ENCODE results near the gene HEATR9. TPM values are rescaled to one million over a fixed set of nuclear protein-coding genes. Genes with fewer than 3 reads are reported as not detected.

HEATR9 gene
- total RNA-seq, 1 donor from 2014 or later, result not detected

GRCh38 chr17:35870906-35871819, 2.5 kb upstream of the HEATR9 start:
- DNase-seq (no peak), ATAC-seq (ENCODE audit: poor library complexity) (no peak)
- intact Hi-C loops (cut with DNase I), result no loop called here

- DNase-seq (no peak), ATAC-seq (ENCODE audit: poor library complexity) (no peak)
- intact Hi-C loops (cut with DNase I), result no loop called here
Observed at GRCh38 chr17:35867574-35867973, 1.1 kb downstream of the HEATR9 start.

GRCh38 chr17:35866341-35866950, 2.2 kb downstream of the HEATR9 start:
- intact Hi-C loops (cut with DNase I), result no loop called here
- no peak for ATAC-seq (ENCODE audit: poor library complexity)
- DNase-seq, result no peak

DNA sequence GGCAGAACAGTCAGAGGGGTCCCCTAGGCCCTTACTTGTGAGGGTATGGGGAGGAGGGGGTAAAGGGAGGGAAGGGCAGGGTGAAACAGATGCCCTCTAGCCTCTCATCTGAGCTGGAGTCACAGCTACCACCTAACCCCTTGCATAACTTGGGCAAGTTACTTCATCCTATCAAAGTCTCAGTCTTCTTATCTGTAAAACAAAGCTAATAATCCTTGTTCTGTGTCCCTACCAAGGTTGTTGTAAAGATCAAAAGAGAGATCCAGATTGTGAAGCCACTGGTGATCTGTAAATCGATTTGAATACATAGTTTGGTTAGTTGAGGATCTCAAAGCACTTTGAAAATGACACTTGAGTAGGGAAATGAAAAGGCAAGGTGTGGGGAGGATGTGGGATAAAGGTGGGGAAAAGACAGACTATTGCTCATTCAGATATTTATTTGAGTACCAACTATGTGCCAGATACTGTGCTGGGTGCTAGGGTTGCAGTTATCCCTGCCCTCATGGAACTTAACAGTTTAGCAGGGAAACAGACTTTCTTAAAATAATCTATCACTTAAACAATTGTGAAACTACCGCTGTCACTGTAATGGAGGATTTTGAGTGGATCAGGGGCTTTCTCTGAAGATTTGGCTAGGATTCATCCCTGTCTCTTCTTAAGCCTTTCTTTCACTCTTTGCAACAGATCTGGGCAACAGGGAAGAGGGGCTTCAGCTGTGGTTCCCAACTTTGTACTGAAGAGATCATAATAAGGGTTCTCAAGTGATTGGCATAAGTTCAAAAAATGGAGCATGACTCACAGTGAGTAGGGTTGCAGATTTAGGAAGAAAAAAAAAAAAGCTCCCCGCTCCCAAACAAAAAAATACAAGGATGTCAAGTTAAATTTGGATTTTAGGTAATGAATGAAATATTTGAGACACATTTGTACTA, 3.0 kb downstream of the HEATR9 start:
- ATAC-seq (ENCODE audit: poor library complexity) (no peak), DNase-seq (no peak)
- intact Hi-C loops (cut with DNase I), result no loop called here

- intact Hi-C loops (cut with DNase I), result no loop called here
- no peak for DNase-seq
- no peak for ATAC-seq (ENCODE audit: poor library complexity)
Observed at GRCh38 chr17:35864853-35865252, 3.8 kb downstream of the HEATR9 start.

- no peak for ATAC-seq (ENCODE audit: poor library complexity)
- intact Hi-C loops (cut with DNase I), result no loop called here
- DNase-seq, result no peak
Observed at GRCh38 chr17:35856603-35857002, 12.1 kb downstream of the HEATR9 start.

GRCh38 chr17:35855965-35856364, 12.7 kb downstream of the HEATR9 start:
- no peak for DNase-seq
- intact Hi-C loops (cut with DNase I), result no loop called here
- no peak for ATAC-seq (ENCODE audit: poor library complexity)

GRCh38 chr17:35849469-35850348, 19.0 kb downstream of the HEATR9 start:
- ATAC-seq (ENCODE audit: poor library complexity) (peak; percentile 40), DNase-seq (no peak)
- intact Hi-C loops (cut with DNase I), result no loop called here

DNA sequence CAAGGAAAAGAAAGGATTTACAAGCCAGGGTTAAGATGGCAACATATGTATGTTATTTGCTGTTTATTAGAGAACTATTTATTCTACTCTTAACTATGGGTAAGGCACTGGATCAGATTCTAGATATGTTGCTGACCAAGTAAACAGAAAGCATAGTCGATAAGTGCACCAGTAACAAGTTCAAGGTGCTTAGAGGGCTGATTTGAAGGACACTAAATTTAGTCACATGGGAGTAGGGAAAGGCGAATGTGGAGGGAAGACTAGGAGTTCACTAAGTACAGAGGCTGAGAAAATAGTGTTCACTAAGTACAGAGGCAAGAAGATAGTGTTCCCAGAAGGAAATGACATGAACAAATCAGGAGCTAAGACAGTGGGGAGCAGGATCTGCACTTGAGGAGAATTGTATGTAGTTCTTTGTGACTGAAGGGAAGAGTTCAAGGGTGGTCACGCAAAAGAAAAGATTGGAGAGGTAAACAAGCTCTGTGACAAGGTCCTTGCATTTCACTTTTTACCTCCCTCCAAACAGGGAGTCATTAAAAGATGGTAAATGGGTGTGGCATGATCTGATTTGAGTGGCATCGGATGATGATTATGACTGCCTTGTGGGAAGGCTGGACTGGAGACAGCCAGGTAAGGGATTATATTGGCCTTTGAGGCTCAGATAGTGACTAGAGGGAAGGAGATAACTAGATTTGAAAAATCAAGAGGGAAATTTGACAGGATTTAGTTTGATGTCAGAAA, 20.9 kb downstream of the HEATR9 start:
- ATAC-seq (ENCODE audit: poor library complexity) (peak; percentile 40), DNase-seq (no peak)
- intact Hi-C loops (cut with DNase I), result no loop called here

DNA sequence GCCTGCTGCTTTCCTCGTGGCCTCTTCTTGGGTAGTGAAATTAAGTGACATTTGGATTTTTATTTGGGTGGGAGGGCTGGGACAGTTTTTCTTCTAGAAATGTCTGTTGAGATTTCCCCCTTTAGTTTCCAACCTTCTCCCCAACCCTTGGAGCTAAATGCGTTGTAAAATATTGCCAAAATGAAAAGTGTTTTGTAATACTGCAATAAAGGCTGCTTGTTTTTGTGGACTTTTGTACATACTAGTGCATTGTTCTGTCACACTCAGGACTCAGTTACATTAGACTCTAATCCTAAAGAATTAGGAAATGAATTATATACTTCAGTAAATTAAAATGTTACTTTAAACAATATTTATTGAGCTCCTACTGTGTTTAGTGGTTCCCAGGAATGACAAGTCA, 21.7 kb downstream of the HEATR9 start:
- intact Hi-C loops (cut with DNase I), result no loop called here
- no peak for ATAC-seq (ENCODE audit: poor library complexity)

DNA sequence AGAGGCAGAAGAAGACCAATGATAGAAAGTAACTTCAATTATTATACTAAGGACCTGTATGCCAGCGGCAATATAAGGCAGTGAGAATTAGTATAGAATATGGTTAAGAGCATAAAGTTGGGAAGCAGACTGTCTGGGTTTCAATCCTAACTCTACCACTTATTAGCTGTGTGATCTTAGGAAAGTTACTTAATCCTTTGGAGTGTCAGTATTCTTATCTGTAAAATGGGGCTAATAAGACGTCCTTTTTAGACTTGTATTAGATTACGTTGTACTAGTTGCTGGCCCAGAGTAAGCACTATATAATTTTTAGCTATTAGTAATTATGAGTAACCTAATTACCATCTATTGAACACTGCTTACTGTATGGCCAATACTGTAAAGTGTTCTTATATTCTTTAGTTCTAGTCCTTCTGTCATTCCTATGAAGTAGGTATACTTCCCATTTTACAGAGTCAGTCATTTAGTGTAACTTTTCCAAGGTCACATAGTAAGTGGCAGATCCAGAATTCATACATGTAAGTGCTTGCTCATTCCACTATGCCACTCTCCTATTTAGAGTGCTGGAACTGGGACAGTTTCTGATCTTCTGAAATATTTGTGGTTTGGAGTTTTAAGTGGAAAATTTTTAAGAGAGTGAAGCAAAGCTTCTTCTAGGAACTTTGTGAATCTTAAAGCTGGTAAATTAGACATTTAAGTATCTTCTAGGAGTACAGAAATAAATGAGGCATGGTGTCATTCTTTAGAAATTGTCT, 22.5 kb downstream of the HEATR9 start:
- intact Hi-C loops (cut with DNase I), result no loop called here
- DNase-seq, result no peak
- no peak for ATAC-seq (ENCODE audit: poor library complexity)

More for the DNA sequence above, 21.7 kb downstream of the HEATR9 start:
- no peak for DNase-seq

- intact Hi-C loops (cut with DNase I), result no loop called here
Observed at GRCh38 chr17:35844547-35844946, 24.1 kb downstream of the HEATR9 start.

GRCh38 chr17:35843698-35844097, 25.0 kb downstream of the HEATR9 start:
- intact Hi-C loops (cut with DNase I), result no loop called here
- ATAC-seq (ENCODE audit: poor library complexity) (no peak), DNase-seq (no peak)

More at GRCh38 chr17:35844547-35844946, 24.1 kb downstream of the HEATR9 start:
- ATAC-seq (ENCODE audit: poor library complexity) (no peak), DNase-seq (no peak)

DNA sequence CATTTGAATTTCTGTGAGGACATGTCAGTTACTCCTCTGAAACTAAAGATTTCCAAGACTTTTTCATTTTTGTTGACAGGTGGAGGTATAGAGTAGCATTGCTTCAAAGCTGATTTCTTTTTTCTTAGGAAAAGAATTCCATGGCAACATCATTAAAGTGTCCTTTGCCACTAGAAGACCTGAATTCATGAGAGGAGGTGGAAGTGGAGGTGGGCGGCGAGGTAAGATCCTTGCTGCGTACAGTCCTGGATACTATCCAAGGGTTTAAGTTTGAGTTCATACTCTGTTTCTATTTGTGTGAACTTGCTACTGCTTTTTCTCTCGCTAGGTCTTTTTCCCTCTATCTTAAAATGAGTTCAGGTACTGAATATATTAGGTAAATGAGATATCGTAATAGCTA, 26.5 kb downstream of the HEATR9 start:
- no peak for DNase-seq

GRCh38 chr17:35841505-35841904, 27.2 kb downstream of the HEATR9 start:
- intact Hi-C loops (cut with DNase I), result no loop called here
- ATAC-seq (ENCODE audit: poor library complexity) (no peak), DNase-seq (no peak)

More for the DNA sequence above, 26.5 kb downstream of the HEATR9 start:
- ATAC-seq (ENCODE audit: poor library complexity), result no peak
- intact Hi-C loops (cut with DNase I), result no loop called here

- ATAC-seq (ENCODE audit: poor library complexity) (no peak), DNase-seq (no peak)
- intact Hi-C loops (cut with DNase I), result no loop called here
Observed at GRCh38 chr17:35841101-35841500, 27.6 kb downstream of the HEATR9 start.

- DNase-seq (no peak), ATAC-seq (ENCODE audit: poor library complexity) (no peak)
- intact Hi-C loops (cut with DNase I), result no loop called here
Observed at GRCh38 chr17:35825206-35825605, 43.5 kb downstream of the HEATR9 start.

All from Right ventricle myocardium superior (tissue), 1 donor.